ENCODE measurements around the gene TRAPPC6A. TPM values are rescaled to one million over a fixed set of nuclear protein-coding genes. Genes with fewer than 3 reads are reported as not detected.
"Not testable (repeated sequence)": the region's sequence is repeated elsewhere in the genome, so short reads cannot be mapped to it uniquely, and the experiment has no call there.

Gene TRAPPC6A
- total and polyA plus RNA-seq, 2 experiments from 2014 or later: 11.2 to 18.8 TPM

DNA sequence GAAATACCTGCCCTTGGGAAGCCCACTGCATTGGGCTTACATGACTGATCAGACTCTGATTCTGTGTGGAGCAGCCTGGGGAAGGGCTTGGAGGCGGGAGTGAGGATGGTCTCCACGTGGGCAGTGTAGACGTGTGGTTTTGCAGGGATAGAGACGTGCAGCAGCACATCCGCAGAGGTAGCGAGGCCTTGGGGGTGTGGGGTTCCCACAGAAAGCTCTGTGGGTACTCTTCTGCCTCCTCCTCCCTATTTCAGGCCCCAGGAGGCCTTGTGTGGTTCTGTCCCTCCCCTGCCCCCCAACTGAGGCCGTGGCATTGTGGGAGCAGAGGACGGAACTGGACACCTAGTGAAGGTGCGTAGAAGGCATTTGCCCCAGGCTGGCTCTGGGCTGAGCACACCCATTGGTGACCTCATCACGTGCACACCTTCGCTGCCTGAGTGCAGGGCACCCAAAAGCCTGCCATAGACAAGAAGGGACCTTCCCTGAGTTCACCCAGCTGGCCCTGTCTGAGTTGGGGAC, 56.2 kb downstream of the TRAPPC6A start:
- H3K9ac ChIP-seq: no peak overlapping the region
- H3F3A ChIP-seq (ENCODE audit: insufficient read depth): no peaks in the 10 kb centered on the region
- in situ Hi-C loops (cut with MboI): no loop called here
- H3K4me3 ChIP-seq: no peak overlapping the region
- WGBS, 2 experiments (ENCODE audit: low coverage in 1 of 2, low lambda C conversion rate in 2 of 2, missing lambda C conversion rate in 2 of 2): 93 to 95% methylated on average over 11 of the region's 11 CpGs
- no peaks in the 10 kb centered on the region for H3K36me3 ChIP-seq (ENCODE audit: low read depth)
- H3K9me2 ChIP-seq (ENCODE audit: insufficient read depth): no peaks in the 10 kb centered on the region
- H3K79me2 ChIP-seq (ENCODE audit: insufficient read depth): peaks cover 95% of the 10 kb centered on the region
- no peak overlapping the region for H3K27ac ChIP-seq
- peaks cover 9% of the 10 kb centered on the region for H4K20me1 ChIP-seq (ENCODE audit: insufficient read depth)
- H3K27me3 ChIP-seq (replicated peaks; ENCODE audit: insufficient read depth): no peaks in the 10 kb centered on the region
- no peak for DNase-seq
- TF ChIP-seq EZH2phosphoT487 (IDR thresholded peaks at IDR 0.05; ENCODE audit: insufficient read depth, low read depth) (no peak), EZH2 (IDR thresholded peaks at IDR 0.05; ENCODE audit: insufficient read depth, poor library complexity, severe bottlenecking) (no peak)
- H3K9me3 ChIP-seq (ENCODE audit: low read depth): no peaks in the 10 kb centered on the region
- no peaks in the 10 kb centered on the region for H3K4me1 ChIP-seq (ENCODE audit: insufficient read depth)
- H2AFZ ChIP-seq: no peak overlapping the region
- H3K4me2 ChIP-seq (ENCODE audit: unreplicated experiment): no peak overlapping the region

DNA sequence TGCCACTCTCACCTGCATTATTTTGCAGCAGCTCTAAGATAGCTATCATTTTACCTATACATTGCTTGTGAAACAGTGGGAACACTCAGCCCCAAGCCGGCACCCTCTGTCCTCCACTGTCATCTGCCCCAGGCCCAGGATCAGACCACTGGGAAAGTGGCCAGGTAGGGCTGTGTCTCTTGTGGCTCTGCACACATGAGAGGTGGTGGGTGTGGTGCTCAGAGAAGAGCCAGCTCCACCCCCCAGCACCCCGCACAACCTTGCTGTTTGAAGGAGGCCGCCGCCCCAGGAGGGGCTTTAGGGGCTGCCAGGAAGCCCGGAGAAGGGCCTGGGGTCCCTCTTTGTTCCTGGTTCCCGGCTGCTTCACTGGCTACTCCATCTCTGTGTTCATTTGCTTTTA, 58.5 kb downstream of the TRAPPC6A start:
- no peaks in the 10 kb centered on the region for H3K9me3 ChIP-seq (ENCODE audit: low read depth)
- H3K4me2 ChIP-seq (ENCODE audit: unreplicated experiment): no peak overlapping the region
- H3K9ac ChIP-seq: no peak overlapping the region
- TF ChIP-seq EZH2 (IDR thresholded peaks at IDR 0.05; ENCODE audit: insufficient read depth, poor library complexity, severe bottlenecking) (no peak), EZH2phosphoT487 (IDR thresholded peaks at IDR 0.05; ENCODE audit: insufficient read depth, low read depth) (no peak)
- in situ Hi-C loops (cut with MboI): no loop called here
- H2AFZ ChIP-seq: no peak overlapping the region
- H3K4me1 ChIP-seq (ENCODE audit: insufficient read depth): no peaks in the 10 kb centered on the region
- no peaks in the 10 kb centered on the region for H3K36me3 ChIP-seq (ENCODE audit: low read depth)
- no peaks in the 10 kb centered on the region for H3F3A ChIP-seq (ENCODE audit: insufficient read depth)
- no peak for DNase-seq
- H4K20me1 ChIP-seq (ENCODE audit: insufficient read depth): peaks cover 15% of the 10 kb centered on the region; the same call in 1 of the 2 replicates
- no peaks in the 10 kb centered on the region for H3K9me2 ChIP-seq (ENCODE audit: insufficient read depth)
- 95 to 96% methylated on average over 6 of the region's 6 CpGs for WGBS, 2 experiments (ENCODE audit: low coverage in 1 of 2, low lambda C conversion rate in 2 of 2, missing lambda C conversion rate in 2 of 2)
- no peak overlapping the region for H3K27ac ChIP-seq
- H3K27me3 ChIP-seq (replicated peaks; ENCODE audit: insufficient read depth): no peaks in the 10 kb centered on the region
- H3K4me3 ChIP-seq: no peak overlapping the region
- peaks cover 98% of the 10 kb centered on the region for H3K79me2 ChIP-seq (ENCODE audit: insufficient read depth)

DNA sequence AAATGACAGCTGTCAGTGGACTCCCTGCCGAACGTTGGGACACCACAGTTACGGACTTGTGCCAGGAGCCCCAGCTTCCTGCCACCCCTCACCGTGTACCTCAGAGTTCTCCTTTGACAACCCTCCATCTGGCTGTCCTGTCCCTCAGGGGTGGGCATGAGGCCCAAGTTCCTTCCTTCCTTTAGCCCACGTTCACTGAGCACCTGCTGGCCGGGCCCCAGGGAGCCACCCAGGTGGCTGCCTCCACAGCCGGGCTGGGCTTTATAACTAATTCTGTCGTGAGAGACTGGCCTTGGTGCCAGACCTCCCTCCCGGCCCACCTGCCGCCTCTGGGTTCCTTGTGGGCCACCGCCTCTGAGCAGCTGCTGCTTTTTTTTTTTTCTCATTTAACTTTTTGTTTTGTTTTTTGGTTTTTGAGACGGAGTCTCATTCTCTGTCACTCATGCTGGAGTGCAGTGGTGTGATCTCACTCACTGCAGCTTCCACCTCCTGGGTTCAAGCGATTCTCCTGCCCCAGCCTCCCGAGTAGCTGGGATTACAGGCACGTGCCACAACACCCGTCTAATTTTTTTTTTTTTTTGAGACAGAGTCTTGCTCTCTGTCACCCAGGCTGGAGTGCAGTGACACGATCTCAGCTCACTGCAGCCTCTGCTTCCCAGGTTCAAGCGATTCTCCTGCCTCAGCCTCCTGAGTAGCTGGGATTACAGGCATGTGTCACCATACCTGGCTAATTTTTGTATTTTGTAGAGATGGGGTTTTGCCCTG, 59.3 kb downstream of the TRAPPC6A start:
- H3K9ac ChIP-seq; H3K27ac ChIP-seq; H3K36me3 ChIP-seq (ENCODE audit: low read depth); H3K9me2 ChIP-seq (ENCODE audit: insufficient read depth); H2AFZ ChIP-seq; DNase-seq; in situ Hi-C loops (cut with MboI); H3K4me1 ChIP-seq (ENCODE audit: insufficient read depth); H3F3A ChIP-seq (ENCODE audit: insufficient read depth); H3K4me3 ChIP-seq; H3K9me3 ChIP-seq (ENCODE audit: low read depth); H3K27me3 ChIP-seq (replicated peaks; ENCODE audit: insufficient read depth); H3K4me2 ChIP-seq (ENCODE audit: unreplicated experiment): not testable (repeated sequence)
- Histone ChIP-seq H4K20me1 (ENCODE audit: insufficient read depth) (peaks cover 15% of the 10 kb centered on the region; the same call in 1 of the 2 replicates), H3K79me2 (ENCODE audit: insufficient read depth) (peaks cover 98% of the 10 kb centered on the region)
- WGBS, 2 experiments (ENCODE audit: low coverage in 1 of 2, low lambda C conversion rate in 2 of 2, missing lambda C conversion rate in 2 of 2): 71 to 72% methylated on average over 18 of the region's 18 CpGs

DNA sequence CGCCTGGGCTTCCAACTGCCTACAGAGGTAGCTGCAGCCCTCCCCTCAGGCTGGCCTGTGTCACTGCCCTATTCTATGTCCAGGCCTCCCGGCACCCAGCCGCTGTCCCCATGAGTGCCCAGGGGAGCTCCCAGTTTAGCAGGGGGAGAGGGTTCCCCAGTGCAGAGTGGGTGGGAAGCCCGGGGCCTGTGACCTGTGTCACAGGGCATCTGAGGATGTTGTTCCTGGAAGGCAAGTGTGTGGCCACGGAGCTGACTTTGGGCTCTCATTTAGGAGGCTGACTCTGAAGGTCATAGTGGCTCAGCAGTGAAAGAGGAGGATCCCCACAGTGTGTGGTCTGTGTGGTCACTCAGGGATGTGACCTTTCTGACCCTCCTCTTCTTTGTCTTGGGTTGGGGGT, 59.9 kb downstream of the TRAPPC6A start:
- H3K9ac ChIP-seq: no peak overlapping the region
- no peak for DNase-seq
- no peaks in the 10 kb centered on the region for H3K9me3 ChIP-seq (ENCODE audit: low read depth)
- H3K4me1 ChIP-seq (ENCODE audit: insufficient read depth): no peaks in the 10 kb centered on the region
- no peak overlapping the region for H3K4me2 ChIP-seq (ENCODE audit: unreplicated experiment)
- H3K36me3 ChIP-seq (ENCODE audit: low read depth): no peaks in the 10 kb centered on the region
- H3K27ac ChIP-seq: no peak overlapping the region
- TF ChIP-seq EZH2phosphoT487 (IDR thresholded peaks at IDR 0.05; ENCODE audit: insufficient read depth, low read depth): no peak
- TF ChIP-seq EZH2 (IDR thresholded peaks at IDR 0.05; ENCODE audit: insufficient read depth, poor library complexity, severe bottlenecking): no peak
- no peak overlapping the region for H2AFZ ChIP-seq
- in situ Hi-C loops (cut with MboI): no loop called here
- H3K4me3 ChIP-seq: no peak overlapping the region
- H3K27me3 ChIP-seq (replicated peaks; ENCODE audit: insufficient read depth): no peaks in the 10 kb centered on the region
- peaks cover 98% of the 10 kb centered on the region for H3K79me2 ChIP-seq (ENCODE audit: insufficient read depth)
- 79 to 85% methylated on average over 5 of the region's 5 CpGs for WGBS, 2 experiments (ENCODE audit: low coverage in 1 of 2, low lambda C conversion rate in 2 of 2, missing lambda C conversion rate in 2 of 2)
- no peaks in the 10 kb centered on the region for H3K9me2 ChIP-seq (ENCODE audit: insufficient read depth)
- peaks cover 15% of the 10 kb centered on the region; the same call in 1 of the 2 replicates for H4K20me1 ChIP-seq (ENCODE audit: insufficient read depth)
- H3F3A ChIP-seq (ENCODE audit: insufficient read depth): no peaks in the 10 kb centered on the region
